ENCODE measurements around the gene PLTP.
"Not testable (repeated sequence)": the region's sequence is repeated elsewhere in the genome, so short reads cannot be mapped to it uniquely, and the experiment has no call there.

PLTP gene

DNA sequence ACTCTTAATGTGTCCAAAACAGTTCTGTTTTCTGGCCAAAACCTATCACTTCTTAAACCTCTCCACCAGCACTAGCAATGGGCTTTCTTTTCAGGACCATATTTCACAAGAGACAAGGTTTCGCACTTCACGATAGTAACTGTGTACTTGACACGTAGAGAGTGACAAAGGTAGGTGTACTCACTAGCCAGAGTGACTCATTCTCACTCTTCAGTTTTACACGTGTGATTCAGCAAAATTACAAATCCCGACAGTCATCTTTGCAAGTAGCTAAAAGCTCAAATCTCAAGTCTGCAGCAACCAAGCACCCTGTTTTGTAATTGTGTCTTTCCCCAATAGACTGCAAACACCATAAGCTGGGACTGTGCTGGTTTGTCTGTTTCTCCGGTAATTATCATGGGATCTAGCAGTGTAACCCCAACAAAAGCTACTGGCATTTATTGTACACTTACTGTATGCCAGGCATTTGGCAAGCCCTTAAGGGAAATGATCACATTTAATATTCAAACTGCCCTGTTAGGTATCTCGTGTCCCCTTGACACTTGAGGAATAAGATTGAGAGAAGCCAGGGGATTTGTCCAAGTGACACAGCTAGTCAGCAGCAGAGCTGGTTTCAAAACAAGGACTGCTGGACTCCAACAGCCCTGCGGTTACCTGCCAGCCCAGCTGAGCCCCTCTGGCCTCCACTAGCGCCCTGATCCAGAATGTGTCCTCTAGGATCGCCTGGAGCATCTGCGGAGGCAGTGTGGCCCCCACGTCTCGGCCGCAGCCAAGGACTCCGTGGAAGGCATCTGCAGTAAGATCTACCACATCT, 32.4 kb upstream of the PLTP start:
- no peak for DNase-seq

- no peak for DNase-seq
Measured at GRCh38 chr20:45943613-45944012, 31.7 kb upstream of the PLTP start.

GRCh38 chr20:45940469-45940868, 28.5 kb upstream of the PLTP start:
- DNase-seq: no peak

GRCh38 chr20:45940053-45940452, 28.1 kb upstream of the PLTP start:
- no peak for DNase-seq

- no peak for DNase-seq
Measured at GRCh38 chr20:45938727-45939438, 26.9 kb upstream of the PLTP start.

DNA sequence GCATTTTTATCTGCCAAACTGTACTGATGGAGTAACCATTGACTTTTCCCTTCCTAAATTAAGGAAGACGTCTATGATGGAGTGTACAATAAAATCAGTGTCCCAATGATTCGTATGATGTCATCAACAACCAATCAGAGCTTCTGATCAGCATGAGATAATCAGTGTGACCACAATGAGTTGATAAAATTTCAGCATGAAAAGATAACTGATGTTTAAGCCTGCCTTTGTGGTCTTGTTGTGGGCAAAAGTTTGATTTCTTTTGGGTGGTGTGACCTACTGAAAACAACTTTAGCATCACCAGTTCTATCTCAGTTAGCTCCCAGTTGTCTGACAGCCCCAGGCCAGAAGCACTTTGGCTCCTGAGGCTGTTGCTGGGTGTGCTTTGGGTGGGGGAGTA, 25.8 kb upstream of the PLTP start:
- DNase-seq: peak; percentile 41

GRCh38 chr20:45935416-45936046, 23.6 kb upstream of the PLTP start:
- peak; percentile 25 for DNase-seq

GRCh38 chr20:45934586-45935415, 22.8 kb upstream of the PLTP start, which contains the start of gene PCIF1:
PCIF1 (plus strand) TSS chr20:45934683; CDS start chr20:45939000, 4,317 bp downstream.
- DNase-seq: peak; percentile 98

DNA sequence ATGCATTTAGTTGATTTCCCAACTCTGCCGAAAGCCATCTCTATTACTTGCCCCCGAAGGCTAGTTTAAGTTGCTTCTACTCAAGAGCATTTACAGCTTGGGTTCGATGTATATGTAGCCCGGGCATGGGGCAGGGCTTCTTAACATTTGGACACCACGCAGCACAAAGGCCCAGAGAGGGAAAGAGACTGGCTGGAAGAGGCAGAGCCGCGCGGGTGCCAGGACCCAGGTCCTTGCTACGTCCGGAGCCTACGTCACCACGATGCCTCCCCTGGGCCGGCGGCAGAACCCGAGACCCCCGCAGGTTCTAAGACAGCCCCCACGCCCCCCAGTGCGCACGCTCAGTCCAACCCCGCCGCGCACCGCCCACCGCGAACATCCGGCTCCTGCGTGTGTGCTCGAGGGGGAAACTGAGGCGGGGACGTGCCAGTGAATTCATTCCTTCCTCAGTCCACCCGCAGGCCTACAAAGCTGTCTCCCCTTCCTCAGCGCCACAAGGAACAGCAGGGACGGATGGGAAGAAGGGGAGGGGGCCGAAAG, 22.2 kb upstream of the PLTP start:
- peak; percentile 56 for DNase-seq

DNA sequence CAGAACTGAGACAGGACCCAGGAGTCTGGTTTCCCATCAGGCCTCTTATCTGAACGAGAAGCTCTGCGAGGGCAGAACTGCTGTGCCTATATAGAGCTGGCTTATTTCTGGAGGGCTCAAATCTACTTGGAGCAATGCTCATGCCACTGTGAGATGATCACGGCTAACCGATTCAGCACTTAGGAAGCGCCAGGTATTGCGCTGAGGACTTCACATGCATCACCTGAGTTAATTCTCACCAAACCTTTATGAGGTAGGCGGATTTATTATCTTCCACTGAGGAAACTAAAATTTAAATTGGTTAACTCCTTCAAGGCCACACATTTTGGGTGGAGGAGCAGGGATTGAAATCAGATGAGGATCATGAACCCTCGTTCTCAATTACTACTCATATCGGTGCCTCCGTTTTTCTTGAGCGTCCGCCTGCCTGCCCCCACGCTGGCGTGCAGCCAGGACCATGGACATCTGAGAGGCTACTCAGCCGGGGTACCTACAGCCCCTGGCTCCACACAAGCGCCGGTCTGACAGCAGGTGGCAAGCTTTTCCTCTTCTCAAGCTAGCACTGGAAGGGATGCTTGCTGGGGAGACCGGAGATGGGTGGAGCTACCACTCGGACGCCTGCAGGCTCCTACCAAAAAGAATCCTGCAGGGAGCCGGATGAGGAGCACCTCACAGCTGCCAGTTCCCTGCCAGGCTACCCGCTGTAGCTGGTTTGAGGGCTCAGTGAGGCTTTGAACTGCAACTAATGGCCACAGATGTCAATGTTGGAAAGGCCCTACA, 21.5 kb upstream of the PLTP start:
- peak; percentile 83 for DNase-seq

- DNase-seq: not testable (repeated sequence)
Measured at GRCh38 chr20:45931680-45932079, 19.7 kb upstream of the PLTP start.

DNA sequence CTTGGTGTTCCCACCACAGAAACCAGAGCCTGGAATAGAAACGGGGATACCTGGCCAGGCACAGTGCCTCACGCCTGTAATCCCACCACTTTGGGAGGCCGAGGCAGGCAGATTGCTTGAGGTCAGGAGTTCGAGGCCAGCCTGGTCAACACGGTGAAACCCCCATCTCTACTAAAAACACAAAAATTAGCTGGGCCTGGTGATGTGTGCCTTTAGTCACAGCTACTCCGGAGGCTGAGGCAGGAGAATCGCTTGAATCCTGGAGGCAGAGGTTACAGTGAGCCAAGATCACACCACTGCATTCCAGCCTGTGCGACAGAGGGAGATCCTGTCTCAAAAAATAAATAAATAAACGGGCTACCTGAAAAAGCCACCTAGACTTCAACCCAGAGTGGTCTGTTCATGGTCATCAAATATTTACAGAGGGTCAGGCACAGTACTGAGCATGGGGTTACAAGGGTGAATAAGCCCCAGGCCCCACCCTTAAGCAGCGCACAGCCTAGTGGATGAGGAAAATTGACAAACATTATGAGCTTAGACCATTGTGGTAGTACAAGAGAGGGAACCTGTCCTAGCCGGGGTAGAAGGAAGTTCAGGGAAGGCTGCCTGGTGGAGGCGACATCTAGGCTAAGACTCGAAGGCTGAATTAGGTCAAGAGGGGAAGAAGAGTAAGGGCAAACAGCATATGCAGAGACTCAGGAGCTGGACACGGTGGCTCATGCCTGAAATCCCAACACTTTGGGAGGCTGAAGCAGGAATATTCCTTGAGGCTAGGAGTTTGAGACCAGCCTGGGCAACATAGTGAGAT, 15.3 kb upstream of the PLTP start:
- DNase-seq: no peak

- DNase-seq: no peak
Measured at GRCh38 chr20:45926731-45927070, 14.7 kb upstream of the PLTP start.

GRCh38 chr20:45925821-45926506, 14.0 kb upstream of the PLTP start:
- DNase-seq: no peak

- DNase-seq: no peak
Measured at GRCh38 chr20:45924391-45925261, 12.7 kb upstream of the PLTP start.

DNA sequence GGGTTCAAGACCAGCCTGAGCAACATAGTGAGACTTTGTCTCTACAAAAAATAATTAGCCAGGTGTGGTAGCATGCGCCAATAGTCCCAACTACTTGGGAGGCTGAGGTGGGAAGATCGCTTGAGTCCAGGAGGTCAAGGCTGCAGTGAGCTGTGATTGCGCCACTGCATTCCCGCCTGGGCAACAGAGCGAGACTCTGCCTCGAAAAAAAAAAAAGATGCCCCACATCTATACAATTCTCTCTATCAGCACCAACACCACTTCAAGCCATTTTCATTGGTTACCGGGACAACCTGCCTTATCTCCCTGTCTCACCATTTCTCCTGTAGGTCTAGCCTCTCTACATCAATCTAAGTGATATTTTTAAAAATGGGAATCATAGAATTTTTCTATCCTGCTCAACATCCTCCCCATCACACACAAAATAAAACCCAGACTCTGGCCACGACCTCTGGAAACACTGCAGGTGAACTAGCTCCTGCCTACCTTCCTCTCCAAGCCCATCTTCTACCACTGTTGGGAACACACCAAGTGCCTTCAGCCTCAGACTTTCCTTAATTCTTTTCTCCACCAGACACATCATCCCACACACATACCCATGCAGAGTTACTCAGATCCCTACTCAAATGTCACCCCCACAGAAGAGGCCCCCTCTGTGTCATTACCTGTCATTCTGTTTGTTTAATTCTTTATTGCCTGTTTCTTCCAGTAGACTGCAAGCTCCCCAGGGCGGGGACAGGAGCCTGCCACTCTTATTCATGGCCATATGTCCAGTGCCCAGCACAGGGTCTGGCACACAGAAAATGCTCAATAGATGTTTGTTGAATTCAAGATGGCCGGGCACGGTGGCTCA, 9.6 kb upstream of the PLTP start:
- DNase-seq: no peak

GRCh38 chr20:45920462-45921336, 8.7 kb upstream of the PLTP start:
- DNase-seq: no peak
